GM21576 (cell line): ENCODE results near the gene ZNF792.
"Not testable (repeated sequence)": the region's sequence is repeated elsewhere in the genome, so short reads cannot be mapped to it uniquely, and the experiment has no call there.

Source experiments
- ATAC-seq: cut with Tn5 transposase; IDR thresholded peaks from one replicate; pipeline ENCODE4 v1.9.1; 2021; ENCODE audit warnings: mild to moderate bottlenecking, moderate library complexity; ENCODE audit not compliant: unreplicated experiment

The ZNF792 gene

GRCh38 chr19:34998777-34999497, 34.9 kb upstream of the ZNF792 start:
- ATAC-seq, result no peak

- not testable (repeated sequence) for ATAC-seq
These were observed 34.2 kb upstream of the ZNF792 start for GRCh38 chr19:34998224-34998623.

- no peak for ATAC-seq
These were observed 33.1 kb upstream of the ZNF792 start for GRCh38 chr19:34997071-34997617.

- no peak for ATAC-seq
These were observed 31.5 kb upstream of the ZNF792 start for GRCh38 chr19:34995551-34995950.

- ATAC-seq, result no peak
These were observed 30.9 kb upstream of the ZNF792 start for GRCh38 chr19:34994643-34995541.

- ATAC-seq, result no peak
These were observed 30.2 kb upstream of the ZNF792 start for GRCh38 chr19:34994286-34994642.

- not testable (repeated sequence) for ATAC-seq
These were observed 28.6 kb upstream of the ZNF792 start for GRCh38 chr19:34992582-34992981.

- no peak for ATAC-seq
These were observed 27.7 kb upstream of the ZNF792 start for GRCh38 chr19:34991542-34992333.

GRCh38 chr19:34990578-34991192, 26.7 kb upstream of the ZNF792 start:
- no peak for ATAC-seq

GRCh38 chr19:34989298-34989697, 25.3 kb upstream of the ZNF792 start:
- ATAC-seq, result no peak

- ATAC-seq, result no peak
These were observed 24.1 kb upstream of the ZNF792 start for GRCh38 chr19:34988119-34988518.

- ATAC-seq, result no peak
These were observed 21.4 kb upstream of the ZNF792 start for GRCh38 chr19:34985249-34986022.

- ATAC-seq, result no peak
These were observed 20.3 kb upstream of the ZNF792 start for GRCh38 chr19:34984287-34984686.

- no peak for ATAC-seq
These were observed 19.8 kb upstream of the ZNF792 start for GRCh38 chr19:34983786-34984185.

- no peak for ATAC-seq
These were observed 18.2 kb upstream of the ZNF792 start for GRCh38 chr19:34982275-34982674.

GRCh38 chr19:34979819-34980640, 16.0 kb upstream of the ZNF792 start:
- no peak for ATAC-seq

GRCh38 chr19:34976611-34977010, 12.6 kb upstream of the ZNF792 start:
- no peak for ATAC-seq

GRCh38 chr19:34975056-34975455, 11.0 kb upstream of the ZNF792 start:
- ATAC-seq, result no peak

- no peak for ATAC-seq
These were observed 10.6 kb upstream of the ZNF792 start for GRCh38 chr19:34974646-34975045.
